K562 (cell line): ENCODE data around the gene RFX6. TPM values are rescaled to one million over a fixed set of nuclear protein-coding genes. Genes with fewer than 3 reads are reported as not detected.

Source experiments
- ATAC-seq: fragments of 200-7000 bp; cut with Tn5 transposase; 3 replicates; pipeline ENCODE4 v1.9.1; 2020; ENCODE audit warnings: moderate library complexity
- BruUV-seq: library from RNA; stranded (reverse); fragments of 400-500 nt; replicated peaks from 2 replicates; lab custom pipeline; 2021; lab: Mats Ljungman, UMichigan
- CTCF ChIA-PET: fragments of 300-600 bp; formaldehyde crosslinking; extraction: SDS; loops from one replicate; lab custom pipeline; 2021; ENCODE audit warnings: low intra/inter-chr PET ratio; lab: Yijun Ruan, JAX
- POLR2A ChIA-PET: fragments of 300-600, 350-650 bp; sonication (Branson Sonifier 250); formaldehyde crosslinking; extraction: SDS; loops from one replicate; lab custom pipeline; 2021; ENCODE audit warnings: antibody characterized with exemption, inconsistent platforms; lab: Yijun Ruan, JAX
- DNase-seq, 4 experiments: peaks; one replicate each; pipeline versions ENCODE4 v3.0.0 to v3.0.0-alpha.2; 2011 to 2018; ENCODE audit warnings: low spot score in 3 of 4, mixed read lengths in 3 of 4; ENCODE audit errors: extremely low read depth in 1 of 4
- FAIRE-seq: peaks from 2 replicates; lab custom pipeline; 2011; peaks lifted over from hg19 to GRCh38; lab: Jason Lieb, UNC
- H2AFZ ChIP-seq: 2 replicates; pipeline ENCODE4 v1.6.0; 2011; ENCODE audit warnings: low read depth, low read length, control low read depth, inconsistent platforms
- H3K27ac ChIP-seq: fragments of 200-600 bp; 3 replicates; pipeline ENCODE4 v1.8.0; 2011; ENCODE audit warnings: low read depth, mild to moderate bottlenecking, control low read depth, inconsistent platforms, low read length, moderate library complexity, mixed read lengths; ENCODE audit errors: extremely low read depth
- H3K27me3 ChIP-seq, 2 experiments: fragments of 300-600 bp in 1 of 2; 2 replicates in 1 of 2; 3 replicates in 1 of 2; pipeline versions ENCODE4 v1.6.0 to v1.8.0; 2011; ENCODE audit warnings: inconsistent platforms in 2 of 2, low read length in 2 of 2, mild to moderate bottlenecking in 1 of 2, mixed read lengths in 1 of 2, moderate library complexity in 1 of 2; ENCODE audit not compliant: control insufficient read depth in 2 of 2, insufficient read depth in 2 of 2
- H3K36me3 ChIP-seq: fragments of 300-600 bp; 3 replicates; pipeline ENCODE4 v1.8.0; 2011; ENCODE audit warnings: mild to moderate bottlenecking, low read length, inconsistent platforms; ENCODE audit not compliant: control insufficient read depth, insufficient read depth
- H3K4me1 ChIP-seq, 2 experiments: fragments of 200-600 bp in 1 of 2; replicated peaks in 1 of 2; 2 replicates in 1 of 2; 3 replicates in 1 of 2; pipeline versions ENCODE4 v1.5.1 to v1.8.0; 2011; ENCODE audit warnings: inconsistent platforms in 2 of 2, low read length in 2 of 2, mild to moderate bottlenecking in 1 of 2, mixed read lengths in 1 of 2, moderate library complexity in 1 of 2; ENCODE audit not compliant: control insufficient read depth in 2 of 2, insufficient read depth in 2 of 2
- H3K4me2 ChIP-seq: 2 replicates; pipeline ENCODE4 v1.6.1; 2011; ENCODE audit warnings: low read length, control low read depth, inconsistent platforms, mixed read lengths; ENCODE audit not compliant: insufficient read depth
- H3K4me3 ChIP-seq: fragments of 200-600 bp; sonication (generic), shearing (Covaris generic); 2 replicates; pipeline ENCODE4 v1.5.1; 2016; ENCODE audit warnings: control low read depth, inconsistent platforms
- H3K79me2 ChIP-seq: fragments of 200-600 bp; 3 replicates; pipeline ENCODE4 v1.8.0; 2011; ENCODE audit warnings: low read length, inconsistent platforms; ENCODE audit not compliant: control insufficient read depth, insufficient read depth
- H3K9ac ChIP-seq, 2 experiments: 2 replicates each; pipeline versions ENCODE4 v1.6.0 to v1.6.1; 2011; ENCODE audit warnings: low read depth in 2 of 2, low read length in 2 of 2, control low read depth in 1 of 2, inconsistent platforms in 1 of 2, mild to moderate bottlenecking in 1 of 2, mixed read lengths in 1 of 2; ENCODE audit not compliant: insufficient read depth in 1 of 2
- H3K9me1 ChIP-seq: one replicate; pipeline ENCODE4 v1.6.0; 2011; ENCODE audit warnings: inconsistent platforms, mild to moderate bottlenecking, low read length, moderate library complexity; ENCODE audit not compliant: control insufficient read depth, insufficient read depth
- H3K9me3 ChIP-seq: replicated peaks from 2 replicates; pipeline ENCODE4 v1.5.1; 2011; ENCODE audit warnings: low read depth, low read length, inconsistent platforms; ENCODE audit not compliant: control insufficient read depth, insufficient read depth
- H4K20me1 ChIP-seq: replicated peaks from 2 replicates; pipeline ENCODE4 v1.6.1; 2011; ENCODE audit warnings: low read length, inconsistent platforms, mixed read lengths; ENCODE audit not compliant: control insufficient read depth, insufficient read depth
- LEF1 ChIP-seq: fragments of 450-650 bp; IDR thresholded peaks from 2 replicates; pipeline ENCODE4 v1.6.1; 2016; ENCODE audit warnings: mild to moderate bottlenecking
- NCOA4 ChIP-seq: fragments of 450-650 bp; IDR thresholded peaks from 2 replicates; pipeline ENCODE4 v1.6.1; 2018; ENCODE audit warnings: mild to moderate bottlenecking; ENCODE audit not compliant: partially characterized antibody
- RNF2 ChIP-seq: sonication (generic); IDR thresholded peaks from 2 replicates; pipeline ENCODE4 v1.6.1; 2016
- WGBS: fragments of 100-300 bp; shearing (Covaris generic); methylation state at CpG from one replicate; pipeline ENCODE4 v1.1.6; 2016; ENCODE audit warnings: low coverage, mixed read lengths; ENCODE audit not compliant: insufficient coverage; ENCODE audit errors: missing lambda C conversion rate; 5-methylcytosine and 5-hydroxymethylcytosine counted together
- in situ Hi-C: fragments of 300-500 bp; cut with MboI; formaldehyde crosslinking; loops from 4 replicates; pipeline ENCODE4 v1.15.0; 2018; ENCODE audit warnings: inconsistent platforms, mixed read lengths
- intact Hi-C: fragments of 100-400 bp; cut with micrococcal nuclease; formaldehyde crosslinking; loops from 2 replicates; pipeline ENCODE4 v1.14.2; 2022
- polyA plus RNA-seq, 8 experiments: library from polyadenylated mRNA; depleted of rRNA in 4 of 8; stranded (reverse) in 5 of 8; unstranded in 3 of 8; fragments of >200 nt; fragmentation: Nextera tagmentation in 2 of 8; fragmentation: Illumina TruSeq in 1 of 8; extraction: Ambion mirVana in 2 of 8; extraction: Trizol in 1 of 8; gene quantifications; 2 replicates each; pipeline versions ENCODE4 v1.2.1 to v1.2.3, GENCODE V29; 2011 to 2014; ENCODE audit warnings: inconsistent platforms in 1 of 8, missing spikeins in 1 of 8
- total RNA-seq, 7 experiments: library from RNA; depleted of rRNA in 6 of 7; stranded (reverse); fragments of >200 nt in 6 of 7; fragmentation: Illumina TruSeq in 2 of 7; extraction: Trizol in 2 of 7; gene quantifications; 2 replicates each; pipeline versions ENCODE4 v1.2.1 to v1.2.3, GENCODE V29; 2011 to 2021; ENCODE audit warnings: low replicate concordance in 1 of 7
- TF ChIP-seq, protein P1 (sequence below): sonication (generic); formaldehyde crosslinking; IDR thresholded peaks from 2 replicates; pipeline ENCODE4 v1.8.0; 2023; ENCODE audit warnings: missing genetic modification reagents, mild to moderate bottlenecking, borderline replicate concordance

The RFX6 gene
- total and polyA plus RNA-seq, 9 of the 15 experiments (the other 6 are each of a cell fraction or from before 2014, with no cell fraction given) = not detected

DNA sequence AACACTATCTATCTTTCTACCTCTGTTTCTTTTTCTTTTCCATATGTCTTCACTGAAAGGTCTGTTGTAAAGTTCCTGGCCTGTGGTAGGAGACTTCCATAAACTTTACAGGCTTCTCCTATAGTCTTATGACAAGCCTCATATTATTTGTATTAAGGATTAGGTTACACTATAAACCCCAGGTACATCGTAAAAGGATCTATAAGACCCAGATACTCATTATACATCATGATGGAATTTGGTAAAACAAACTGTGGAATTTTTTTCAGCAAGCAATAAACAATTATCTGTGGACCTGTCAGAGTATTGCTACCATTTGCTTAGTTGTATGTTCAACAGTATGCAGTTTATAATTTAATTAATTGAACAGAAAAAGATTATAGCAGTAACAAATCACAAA is 55.5 kb downstream of the RFX6 start:
- TF ChIP-seq LEF1 (no peak), NCOA4 (no peak)
- H4K20me1 ChIP-seq = no peaks in the 10 kb centered on the region
- FAIRE-seq = no peak
- ATAC-seq = no peak
- H2AFZ ChIP-seq = no peak overlapping the region
- WGBS = 0% methylated on average over 1 of the region's 1 CpG
- intact Hi-C loops (no loop called here), in situ Hi-C loops (no loop called here)
- H3K9me3 ChIP-seq = no peaks in the 10 kb centered on the region
- DNase-seq = no peak
- ChIA-PET CTCF (no interaction called here), POLR2A (no interaction called here)
- no TSS peak for BruUV-seq
- H3K4me2 ChIP-seq = no peak overlapping the region
- H3K4me1 ChIP-seq = no peaks in the 10 kb centered on the region
- no peaks in the 10 kb centered on the region for H3K9me1 ChIP-seq
- H3K27me3 ChIP-seq = no peaks in the 10 kb centered on the region
- H3K36me3 ChIP-seq = no peaks in the 10 kb centered on the region
- H3K9ac ChIP-seq = no peak overlapping the region
- H3K79me2 ChIP-seq = no peaks in the 10 kb centered on the region
- no peak overlapping the region for H3K27ac ChIP-seq
- no peak overlapping the region for H3K4me3 ChIP-seq

- Histone ChIP-seq H3K9me3 (no peaks in the 10 kb centered on the region), H4K20me1 (no peaks in the 10 kb centered on the region), H3K4me1 (no peaks in the 10 kb centered on the region), H3K79me2 (no peaks in the 10 kb centered on the region), H3K4me2 (no peak overlapping the region), H3K9ac (no peak overlapping the region), H3K36me3 (no peaks in the 10 kb centered on the region), H3K27ac (no peak overlapping the region), H3K4me3 (no peak overlapping the region), H3K27me3 (no peaks in the 10 kb centered on the region), H2AFZ (no peak overlapping the region), H3K9me1 (no peaks in the 10 kb centered on the region)
- TF ChIP-seq, protein P1, sequence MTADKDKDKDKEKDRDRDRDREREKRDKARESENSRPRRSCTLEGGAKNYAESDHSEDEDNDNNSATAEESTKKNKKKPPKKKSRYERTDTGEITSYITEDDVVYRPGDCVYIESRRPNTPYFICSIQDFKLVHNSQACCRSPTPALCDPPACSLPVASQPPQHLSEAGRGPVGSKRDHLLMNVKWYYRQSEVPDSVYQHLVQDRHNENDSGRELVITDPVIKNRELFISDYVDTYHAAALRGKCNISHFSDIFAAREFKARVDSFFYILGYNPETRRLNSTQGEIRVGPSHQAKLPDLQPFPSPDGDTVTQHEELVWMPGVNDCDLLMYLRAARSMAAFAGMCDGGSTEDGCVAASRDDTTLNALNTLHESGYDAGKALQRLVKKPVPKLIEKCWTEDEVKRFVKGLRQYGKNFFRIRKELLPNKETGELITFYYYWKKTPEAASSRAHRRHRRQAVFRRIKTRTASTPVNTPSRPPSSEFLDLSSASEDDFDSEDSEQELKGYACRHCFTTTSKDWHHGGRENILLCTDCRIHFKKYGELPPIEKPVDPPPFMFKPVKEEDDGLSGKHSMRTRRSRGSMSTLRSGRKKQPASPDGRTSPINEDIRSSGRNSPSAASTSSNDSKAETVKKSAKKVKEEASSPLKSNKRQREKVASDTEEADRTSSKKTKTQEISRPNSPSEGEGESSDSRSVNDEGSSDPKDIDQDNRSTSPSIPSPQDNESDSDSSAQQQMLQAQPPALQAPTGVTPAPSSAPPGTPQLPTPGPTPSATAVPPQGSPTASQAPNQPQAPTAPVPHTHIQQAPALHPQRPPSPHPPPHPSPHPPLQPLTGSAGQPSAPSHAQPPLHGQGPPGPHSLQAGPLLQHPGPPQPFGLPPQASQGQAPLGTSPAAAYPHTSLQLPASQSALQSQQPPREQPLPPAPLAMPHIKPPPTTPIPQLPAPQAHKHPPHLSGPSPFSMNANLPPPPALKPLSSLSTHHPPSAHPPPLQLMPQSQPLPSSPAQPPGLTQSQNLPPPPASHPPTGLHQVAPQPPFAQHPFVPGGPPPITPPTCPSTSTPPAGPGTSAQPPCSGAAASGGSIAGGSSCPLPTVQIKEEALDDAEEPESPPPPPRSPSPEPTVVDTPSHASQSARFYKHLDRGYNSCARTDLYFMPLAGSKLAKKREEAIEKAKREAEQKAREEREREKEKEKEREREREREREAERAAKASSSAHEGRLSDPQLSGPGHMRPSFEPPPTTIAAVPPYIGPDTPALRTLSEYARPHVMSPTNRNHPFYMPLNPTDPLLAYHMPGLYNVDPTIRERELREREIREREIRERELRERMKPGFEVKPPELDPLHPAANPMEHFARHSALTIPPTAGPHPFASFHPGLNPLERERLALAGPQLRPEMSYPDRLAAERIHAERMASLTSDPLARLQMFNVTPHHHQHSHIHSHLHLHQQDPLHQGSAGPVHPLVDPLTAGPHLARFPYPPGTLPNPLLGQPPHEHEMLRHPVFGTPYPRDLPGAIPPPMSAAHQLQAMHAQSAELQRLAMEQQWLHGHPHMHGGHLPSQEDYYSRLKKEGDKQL (CRISPR knock-in tag) = no peak
- TF ChIP-seq RNF2 = no peak
- no peak for DNase-seq
- POLR2A ChIA-PET = no interaction called here
- WGBS = 0% methylated on average over 2 of the region's 2 CpGs
- ATAC-seq = no peak
- BruUV-seq = no TSS peak
- peak; percentile 59 for FAIRE-seq
- in situ Hi-C loops = no loop called here
- CTCF ChIA-PET = interaction anchor here (0.6 kb wide), 1 partner anchor 21 kb away, joined by 3 read pairs; no protein-coding TSS in a partner anchor
- intact Hi-C loops = no loop called here
Observed at GRCh38 chr6:116933485-116933884, 56.4 kb downstream of the RFX6 start.
